Stimulated activated CD8-positive, alpha-beta memory T cell treated with anti-CD3 and anti-CD28 coated beads, Interleukin-12 subunit alpha, Interleukin-12 subunit beta, amount 100 ng/mL, for 4 hours (primary cell): ENCODE data around the gene CCS.
"Not testable (repeated sequence)": the region's sequence is repeated elsewhere in the genome, so short reads cannot be mapped to it uniquely, and the experiment has no call there.

Source experiments
- DNase-seq: peaks from one replicate; pipeline ENCODE4 v3.0.0-alpha.2; 2020; ENCODE audit warnings: low read depth

The CCS gene

GRCh38 chr11:66561178-66561974 is 31.6 kb upstream of the CCS start:
- DNase-seq = no peak

- DNase-seq = no peak
Observed at GRCh38 chr11:66561975-66562248, 31.1 kb upstream of the CCS start.

- DNase-seq = no peak
Observed at GRCh38 chr11:66562275-66562674, 30.7 kb upstream of the CCS start.

- DNase-seq = no peak
Observed at GRCh38 chr11:66562907-66563583, 29.9 kb upstream of the CCS start.

- DNase-seq = no peak
Observed at GRCh38 chr11:66563832-66564231, 29.2 kb upstream of the CCS start.

- no peak for DNase-seq
Observed at GRCh38 chr11:66564538-66564937, 28.4 kb upstream of the CCS start.

GRCh38 chr11:66564984-66565383 is 28.0 kb upstream of the CCS start:
- no peak for DNase-seq

- no peak for DNase-seq
Observed at GRCh38 chr11:66566221-66566620, 26.8 kb upstream of the CCS start.

GRCh38 chr11:66567787-66568123 is 25.2 kb upstream of the CCS start:
- no peak for DNase-seq

- DNase-seq = peak; percentile 53
Observed at GRCh38 chr11:66568124-66568916, 24.7 kb upstream of the CCS start, which contains the start of gene CTSF. CTSF (minus strand) TSS chr11:66568606; CDS start chr11:66568486, 120 bp downstream.

- no peak for DNase-seq
Observed at GRCh38 chr11:66569076-66569475, 23.9 kb upstream of the CCS start.

GRCh38 chr11:66570079-66570849 is 22.7 kb upstream of the CCS start:
- no peak for DNase-seq

GRCh38 chr11:66570850-66571180 is 22.2 kb upstream of the CCS start:
- DNase-seq = no peak

- DNase-seq = peak; percentile 54
Observed at GRCh38 chr11:66579017-66579606, 13.9 kb upstream of the CCS start.

- no peak for DNase-seq
Observed at GRCh38 chr11:66580803-66581202, 12.2 kb upstream of the CCS start.

GRCh38 chr11:66581261-66581660 is 11.7 kb upstream of the CCS start:
- DNase-seq = no peak

GRCh38 chr11:66582565-66583147 is 10.3 kb upstream of the CCS start:
- not testable (repeated sequence) for DNase-seq

GRCh38 chr11:66585447-66585846 is 7.5 kb upstream of the CCS start:
- not testable (repeated sequence) for DNase-seq

GRCh38 chr11:66586136-66586535 is 6.8 kb upstream of the CCS start:
- DNase-seq = no peak

- DNase-seq = not testable (repeated sequence)
Observed at GRCh38 chr11:66589315-66589714, 3.7 kb upstream of the CCS start.

- no peak for DNase-seq
Observed at GRCh38 chr11:66589996-66590675, 2.8 kb upstream of the CCS start.
